K562 (cell line): ENCODE results near the gene EHD3. TPM values are rescaled to one million over a fixed set of nuclear protein-coding genes. Genes with fewer than 3 reads are reported as not detected.

Source experiments
- ATF6 ChIP-seq: sonication (generic); formaldehyde crosslinking; IDR thresholded peaks from 2 replicates; pipeline ENCODE4 v1.4.0; 2020; ENCODE audit warnings: mild to moderate bottlenecking, missing genetic modification reagents
- CBFA2T2 ChIP-seq: fragments of 450-650 bp; conservative IDR thresholded peaks from 2 replicates; pipeline ENCODE4 v1.6.1; 2017; ENCODE audit warnings: mild to moderate bottlenecking
- DNMT1 ChIP-seq: fragments of 450-650 bp; IDR thresholded peaks from 2 replicates; pipeline ENCODE4 v1.6.1; 2016; ENCODE audit warnings: antibody characterized with exemption, mild to moderate bottlenecking
- FOS ChIP-seq: IDR thresholded peaks from 3 replicates; pipeline ENCODE4 v1.6.1; 2011; ENCODE audit not compliant: insufficient read length; ENCODE audit errors: extremely low read depth
- ZNF318 ChIP-seq, 2 experiments: fragments of 450-650 bp; IDR thresholded peaks; 2 replicates each; pipeline ENCODE4 v1.6.1; 2016; ENCODE audit warnings: mild to moderate bottlenecking in 2 of 2, borderline replicate concordance in 1 of 2, low read depth in 1 of 2, moderate library complexity in 1 of 2
- polyA plus RNA-seq, 8 experiments: library from polyadenylated mRNA; depleted of rRNA in 4 of 8; stranded (reverse) in 5 of 8; unstranded in 3 of 8; fragments of >200 nt; fragmentation: Nextera tagmentation in 2 of 8; fragmentation: Illumina TruSeq in 1 of 8; extraction: Ambion mirVana in 2 of 8; extraction: Trizol in 1 of 8; gene quantifications; 2 replicates each; pipeline versions ENCODE4 v1.2.1 to v1.2.3, GENCODE V29; 2011 to 2014; ENCODE audit warnings: inconsistent platforms in 1 of 8, missing spikeins in 1 of 8
- total RNA-seq, 7 experiments: library from RNA; depleted of rRNA in 6 of 7; stranded (reverse); fragments of >200 nt in 6 of 7; fragmentation: Illumina TruSeq in 2 of 7; extraction: Trizol in 2 of 7; gene quantifications; 2 replicates each; pipeline versions ENCODE4 v1.2.1 to v1.2.3, GENCODE V29; 2011 to 2021; ENCODE audit warnings: low replicate concordance in 1 of 7

Gene EHD3
- total and polyA plus RNA-seq, 9 of the 15 experiments (the other 6 are each of a cell fraction or from before 2014, with no cell fraction given), result under 0.01 to 0.04 (median 0.03) TPM; not detected in 3

GRCh38 chr2:31226266-31226665 lies 7.7 kb upstream of the EHD3 start (continued):
- no peak for TF ChIP-seq ZNF318 (IDR thresholded peaks at IDR 0.05; ENCODE audit: borderline replicate concordance in 1 of 2, low read depth in 1 of 2)
- TF ChIP-seq FOS, result no peak
- TF ChIP-seq ATF6 (CRISPR knock-in tag), result no peak
- TF ChIP-seq CBFA2T2, result no peak
- TF ChIP-seq DNMT1, result no peak
